GM21526 (cell line): Measurements from ENCODE around the gene CHMP2A.
"Not testable (repeated sequence)": the region's sequence is repeated elsewhere in the genome, so short reads cannot be mapped to it uniquely, and the experiment has no call there.

Experiments
- ATAC-seq: cut with Tn5 transposase; IDR thresholded peaks from one replicate; pipeline ENCODE4 v1.9.1; 2021; ENCODE audit warnings: moderate library complexity; ENCODE audit not compliant: unreplicated experiment, low FRiP score

Gene CHMP2A

GRCh38 chr19:58513694-58514563 is 41.0 kb downstream of the CHMP2A start:
- peak; percentile 52 for ATAC-seq

- ATAC-seq, result no peak
Observed at GRCh38 chr19:58513213-58513693, 41.7 kb downstream of the CHMP2A start.

- no peak for ATAC-seq
Observed at GRCh38 chr19:58511353-58512208, 43.3 kb downstream of the CHMP2A start, which contains the start of gene SLC27A5. Gene SLC27A5 (minus strand): TSS chr19:58511992. CDS start chr19:58511955, 37 bp downstream.

GRCh38 chr19:58510084-58510862 is 44.6 kb downstream of the CHMP2A start:
- ATAC-seq, result no peak

GRCh38 chr19:58509731-58510083 is 45.2 kb downstream of the CHMP2A start:
- ATAC-seq, result no peak

- ATAC-seq, result not testable (repeated sequence)
Observed at GRCh38 chr19:58507602-58508223, 47.2 kb downstream of the CHMP2A start.
